Measurements from ENCODE around the gene ARHGAP42. TPM values are rescaled to one million over a fixed set of nuclear protein-coding genes. Genes with fewer than 3 reads are reported as not detected.

ARHGAP42 gene
- total and polyA plus RNA-seq, 9 donors: 4.3 to 11.8 (median 7.0) TPM

DNA sequence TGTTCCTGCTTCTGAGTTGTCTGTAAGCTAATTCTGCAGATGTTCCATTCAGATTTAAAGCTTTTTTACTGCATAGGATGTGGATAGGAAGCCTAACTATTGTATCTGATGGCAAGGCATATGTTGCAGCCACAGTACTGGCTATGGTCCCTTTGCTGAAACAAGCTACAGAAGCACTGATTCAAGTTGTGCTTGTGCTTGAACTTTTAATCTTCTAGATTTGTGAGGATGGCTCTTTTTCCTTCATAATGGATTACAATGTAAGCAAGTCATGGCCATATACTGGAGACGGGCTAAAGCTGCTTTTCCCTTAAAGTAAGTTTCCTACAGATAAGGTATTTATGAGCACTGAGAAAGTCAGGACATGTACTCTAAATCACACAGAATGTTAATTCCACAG lies 303.8 kb downstream of the ARHGAP42 start:
- TF ChIP-seq EP300 (IDR thresholded peaks at IDR 0.05): no peak
- no peak for TF ChIP-seq POLR2A (IDR thresholded peaks at IDR 0.05)
- TF ChIP-seq, protein P1, sequence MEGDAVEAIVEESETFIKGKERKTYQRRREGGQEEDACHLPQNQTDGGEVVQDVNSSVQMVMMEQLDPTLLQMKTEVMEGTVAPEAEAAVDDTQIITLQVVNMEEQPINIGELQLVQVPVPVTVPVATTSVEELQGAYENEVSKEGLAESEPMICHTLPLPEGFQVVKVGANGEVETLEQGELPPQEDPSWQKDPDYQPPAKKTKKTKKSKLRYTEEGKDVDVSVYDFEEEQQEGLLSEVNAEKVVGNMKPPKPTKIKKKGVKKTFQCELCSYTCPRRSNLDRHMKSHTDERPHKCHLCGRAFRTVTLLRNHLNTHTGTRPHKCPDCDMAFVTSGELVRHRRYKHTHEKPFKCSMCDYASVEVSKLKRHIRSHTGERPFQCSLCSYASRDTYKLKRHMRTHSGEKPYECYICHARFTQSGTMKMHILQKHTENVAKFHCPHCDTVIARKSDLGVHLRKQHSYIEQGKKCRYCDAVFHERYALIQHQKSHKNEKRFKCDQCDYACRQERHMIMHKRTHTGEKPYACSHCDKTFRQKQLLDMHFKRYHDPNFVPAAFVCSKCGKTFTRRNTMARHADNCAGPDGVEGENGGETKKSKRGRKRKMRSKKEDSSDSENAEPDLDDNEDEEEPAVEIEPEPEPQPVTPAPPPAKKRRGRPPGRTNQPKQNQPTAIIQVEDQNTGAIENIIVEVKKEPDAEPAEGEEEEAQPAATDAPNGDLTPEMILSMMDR (IDR thresholded peaks at IDR 0.05): no peak
- H3K36me3 ChIP-seq: no peaks in the 10 kb centered on the region
- peak overlapping the region in 1 of 2 donors; percentile 42 for H3K27ac ChIP-seq
- H3K27me3 ChIP-seq: no peaks in the 10 kb centered on the region
- WGBS, 3 donors: 33 to 39% (median 35%) methylated on average over 1 of the region's 1 CpG
- no peak overlapping the region for H3K4me3 ChIP-seq
- intact Hi-C loops (cut with DNase I): no loop called here
- DNase-seq: no peak
- H3K4me1 ChIP-seq (ENCODE audit: insufficient read depth): peaks cover 6% of the 10 kb centered on the region
- H3K9me3 ChIP-seq: no peaks in the 10 kb centered on the region

DNA sequence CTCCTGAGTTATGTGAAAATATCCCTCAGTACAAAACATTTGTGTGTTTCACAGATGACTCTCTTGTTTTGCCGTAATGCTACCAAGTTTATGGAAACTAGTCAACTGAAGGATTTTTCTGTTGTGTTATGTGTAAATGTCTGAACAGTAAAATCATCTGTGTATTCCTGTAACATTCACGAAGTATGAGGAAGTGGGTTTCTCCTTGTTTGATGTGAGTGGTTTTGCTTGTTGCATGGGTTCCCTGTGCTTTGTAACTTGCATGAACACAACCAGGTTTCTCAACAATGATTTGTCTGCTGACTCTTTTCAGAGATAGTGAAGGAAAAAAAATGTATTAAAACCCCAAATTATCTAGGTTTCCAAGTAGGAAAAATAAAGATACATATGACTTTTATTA lies 304.5 kb downstream of the ARHGAP42 start:
- Histone ChIP-seq H3K4me1 (ENCODE audit: insufficient read depth) (peaks cover 6% of the 10 kb centered on the region), H3K4me3 (no peak overlapping the region), H3K27ac (peak overlapping the region in 1 of 2 donors; percentile 42), H3K36me3 (no peaks in the 10 kb centered on the region), H3K9me3 (no peaks in the 10 kb centered on the region), H3K27me3 (no peaks in the 10 kb centered on the region)
- intact Hi-C loops (cut with DNase I): no loop called here
- 9 to 16% (median 16%) methylated on average over 2 of the region's 2 CpGs for WGBS, 3 donors
- no peak for DNase-seq
- no peak for TF ChIP-seq EP300 (IDR thresholded peaks at IDR 0.05)
- no peak for TF ChIP-seq POLR2A (IDR thresholded peaks at IDR 0.05)
- TF ChIP-seq, protein P1 (IDR thresholded peaks at IDR 0.05): no peak

DNA sequence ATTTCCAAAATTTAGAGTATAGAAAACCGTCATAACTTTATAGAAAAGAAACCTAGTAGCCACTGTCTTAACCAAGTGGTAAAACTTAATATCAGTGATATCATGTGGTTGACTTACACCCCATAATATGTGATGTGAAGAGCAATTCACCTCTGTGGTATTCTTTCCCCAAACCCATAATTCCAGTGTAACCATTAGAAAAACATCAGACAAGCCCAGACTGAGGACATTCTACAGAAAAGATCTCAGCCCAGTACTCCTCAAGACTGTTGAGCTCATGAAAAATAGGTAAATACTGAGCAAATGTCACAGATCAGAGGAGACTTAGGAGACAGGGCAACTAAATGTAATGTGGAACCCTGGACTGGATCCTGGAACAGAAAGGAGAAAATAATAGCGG lies 307.9 kb downstream of the ARHGAP42 start:
- Histone ChIP-seq H3K27me3 (no peaks in the 10 kb centered on the region), H3K4me1 (ENCODE audit: insufficient read depth) (peaks cover 6% of the 10 kb centered on the region), H3K36me3 (no peaks in the 10 kb centered on the region), H3K27ac (no peak overlapping the region), H3K9me3 (no peaks in the 10 kb centered on the region), H3K4me3 (no peak overlapping the region)
- intact Hi-C loops (cut with DNase I): no loop called here
- no peak for DNase-seq
- TF ChIP-seq POLR2A (IDR thresholded peaks at IDR 0.05): no peak
- TF ChIP-seq, protein P1 (IDR thresholded peaks at IDR 0.05): no peak
- no peak for TF ChIP-seq EP300 (IDR thresholded peaks at IDR 0.05)
- 97 to 98% (median 97%) methylated on average over 2 of the region's 2 CpGs for WGBS, 3 donors

DNA sequence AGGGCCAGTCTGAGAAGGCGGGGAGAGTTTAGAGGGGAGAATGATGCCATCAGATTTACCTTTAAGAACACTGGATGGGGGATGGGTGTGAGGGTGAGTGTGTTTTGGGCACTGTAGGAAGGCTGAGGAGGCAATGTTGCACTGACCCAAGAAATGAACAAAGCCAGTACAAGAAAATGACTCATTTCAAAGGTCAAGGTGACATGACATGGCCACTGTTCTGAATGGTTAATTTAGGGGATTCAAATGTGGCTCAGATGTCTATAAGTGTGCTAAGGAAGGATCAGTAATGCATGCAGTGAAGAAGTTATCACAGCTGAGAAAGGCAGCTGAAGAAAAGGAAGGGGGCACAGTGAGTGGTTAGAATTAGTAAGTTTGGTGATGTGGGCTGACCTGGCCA lies 312.7 kb downstream of the ARHGAP42 start:
- Histone ChIP-seq H3K27me3 (no peaks in the 10 kb centered on the region), H3K4me3 (no peak overlapping the region), H3K36me3 (no peaks in the 10 kb centered on the region), H3K27ac (no peak overlapping the region), H3K9me3 (no peaks in the 10 kb centered on the region), H3K4me1 (ENCODE audit: insufficient read depth) (no peaks in the 10 kb centered on the region)
- WGBS, 3 donors: 100% methylated on average over 1 of the region's 1 CpG
- intact Hi-C loops (cut with DNase I): no loop called here
- TF ChIP-seq, protein P1 (IDR thresholded peaks at IDR 0.05): no peak
- TF ChIP-seq POLR2A (IDR thresholded peaks at IDR 0.05) (no peak), EP300 (IDR thresholded peaks at IDR 0.05) (no peak)
- no peak for DNase-seq

All from ovary (tissue), 9 donors.